ENCODE results near the gene PRR23B. TPM values are rescaled to one million over a fixed set of nuclear protein-coding genes. Genes with fewer than 3 reads are reported as not detected.

Gene PRR23B
- total RNA-seq, 2 donors from 2014 or later, result 0.80 TPM; not detected in 1

GRCh38 chr3:139020036-139020867 is 474 bp downstream of the PRR23B start:
- no peaks in the 10 kb centered on the region for H3K36me3 ChIP-seq
- no peak for DNase-seq (ENCODE audit: low spot score)
- H3K27me3 ChIP-seq (replicated peaks; ENCODE audit: insufficient read depth), result no peaks in the 10 kb centered on the region
- no peaks in the 10 kb centered on the region for H3K9me3 ChIP-seq
- TF ChIP-seq POLR2A (IDR thresholded peaks at IDR 0.05), result no peak
- no peak for TF ChIP-seq POLR2AphosphoS5 (IDR thresholded peaks at IDR 0.05)
- TF ChIP-seq CTCF (IDR thresholded peaks at IDR 0.05), result no peak
- intact Hi-C loops (cut with DNase I), result no loop called here
- 67% methylated on average over 66 of the region's 81 CpGs for WGBS
- no peaks in the 10 kb centered on the region for H3K4me1 ChIP-seq (replicated peaks)
- no peak overlapping the region for H3K4me3 ChIP-seq
- no peak overlapping the region for H3K27ac ChIP-seq

DNA sequence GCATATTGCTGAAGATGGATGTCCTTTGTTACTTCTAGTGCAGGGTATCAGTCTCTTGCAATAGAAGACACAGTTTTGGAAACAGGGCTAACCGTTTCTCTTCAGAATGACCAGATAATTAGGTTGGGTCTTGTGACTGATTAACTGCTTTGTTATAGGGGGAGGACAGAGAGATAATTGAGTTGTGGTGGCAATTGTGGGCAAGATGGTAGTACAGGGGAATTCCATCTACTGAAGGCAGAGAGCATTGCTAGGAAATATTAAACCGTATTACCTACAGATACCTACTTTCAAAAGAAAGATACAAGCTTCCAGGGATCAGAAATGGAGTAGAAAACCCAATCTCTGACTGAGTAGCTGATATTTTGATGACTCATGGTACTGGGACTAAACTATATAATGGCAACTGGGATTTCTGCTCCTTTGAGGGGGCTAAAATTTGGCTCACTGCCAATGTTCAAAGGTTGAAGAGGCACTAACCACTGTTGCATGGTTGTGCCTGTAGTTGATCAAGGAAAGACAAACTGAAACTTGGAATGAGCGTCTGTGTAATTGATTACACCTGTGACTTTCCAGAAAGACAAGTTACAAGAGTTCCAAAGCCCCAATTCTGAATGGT is 4.2 kb downstream of the PRR23B start:
- TF ChIP-seq POLR2AphosphoS5 (IDR thresholded peaks at IDR 0.05) (no peak), POLR2A (IDR thresholded peaks at IDR 0.05) (no peak), CTCF (IDR thresholded peaks at IDR 0.05) (no peak)
- Histone ChIP-seq H3K27me3 (replicated peaks; ENCODE audit: insufficient read depth) (no peaks in the 10 kb centered on the region), H3K27ac (no peak overlapping the region), H3K9me3 (no peaks in the 10 kb centered on the region), H3K36me3 (no peaks in the 10 kb centered on the region), H3K4me1 (replicated peaks) (no peaks in the 10 kb centered on the region), H3K4me3 (no peak overlapping the region)
- 76% methylated on average over 3 of the region's 3 CpGs for WGBS
- intact Hi-C loops (cut with DNase I), result no loop called here
- DNase-seq (ENCODE audit: low spot score), result no peak

DNA sequence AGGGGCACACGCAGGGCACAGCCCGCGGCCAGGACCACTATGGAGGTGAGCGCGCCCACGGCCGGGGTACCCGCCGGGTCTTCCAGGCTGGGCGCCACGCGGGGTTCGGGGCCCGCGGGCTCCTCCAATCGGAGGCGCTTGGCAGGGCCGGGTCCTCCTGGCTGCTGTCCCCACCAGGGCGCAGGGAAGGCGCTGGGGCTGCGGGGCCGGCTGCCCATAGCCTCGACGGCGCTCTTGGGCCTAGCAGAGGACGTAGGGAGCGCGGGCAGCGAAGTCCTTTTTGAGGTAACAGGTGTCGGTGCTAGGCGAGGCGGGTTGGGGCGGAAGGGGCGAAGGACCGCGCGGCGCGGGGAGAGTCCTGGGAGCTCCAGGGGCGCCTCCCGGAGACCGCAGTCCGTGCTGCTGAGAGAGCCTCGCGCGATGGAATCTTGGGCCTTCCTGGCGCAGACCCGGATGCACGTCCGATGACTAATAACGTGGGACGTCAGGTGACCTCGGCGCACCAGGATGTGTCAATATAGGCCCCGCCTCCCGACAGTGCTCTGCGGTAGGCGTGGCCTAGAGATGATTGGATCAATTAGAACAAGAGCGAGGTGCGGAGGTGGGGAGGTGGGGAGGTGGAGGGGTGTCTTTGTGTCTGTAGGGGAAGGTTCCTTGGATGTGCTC is 14.5 kb downstream of the PRR23B start, which contains the start of gene PRR23A:
PRR23A (minus strand) TSS at position 218 of the 666 bp plus-strand sequence; CDS start at position 218, 0 bp downstream.
- H3K27me3 ChIP-seq (replicated peaks; ENCODE audit: insufficient read depth), result no peaks in the 10 kb centered on the region
- no peaks in the 10 kb centered on the region for H3K36me3 ChIP-seq
- WGBS, result 69% methylated on average over 39 of the region's 60 CpGs
- H3K4me1 ChIP-seq (replicated peaks), result no peaks in the 10 kb centered on the region
- H3K27ac ChIP-seq, result no peak within 1 kb of the TSS
- no peak for TF ChIP-seq POLR2A (IDR thresholded peaks at IDR 0.05)
- no peak for TF ChIP-seq POLR2AphosphoS5 (IDR thresholded peaks at IDR 0.05)
- no peak for TF ChIP-seq CTCF (IDR thresholded peaks at IDR 0.05)
- no peak for DNase-seq (ENCODE audit: low spot score)
- no peaks in the 10 kb centered on the region for H3K9me3 ChIP-seq
- intact Hi-C loops (cut with DNase I), result no loop called here
- no peak within 1 kb of the TSS for H3K4me3 ChIP-seq

DNA sequence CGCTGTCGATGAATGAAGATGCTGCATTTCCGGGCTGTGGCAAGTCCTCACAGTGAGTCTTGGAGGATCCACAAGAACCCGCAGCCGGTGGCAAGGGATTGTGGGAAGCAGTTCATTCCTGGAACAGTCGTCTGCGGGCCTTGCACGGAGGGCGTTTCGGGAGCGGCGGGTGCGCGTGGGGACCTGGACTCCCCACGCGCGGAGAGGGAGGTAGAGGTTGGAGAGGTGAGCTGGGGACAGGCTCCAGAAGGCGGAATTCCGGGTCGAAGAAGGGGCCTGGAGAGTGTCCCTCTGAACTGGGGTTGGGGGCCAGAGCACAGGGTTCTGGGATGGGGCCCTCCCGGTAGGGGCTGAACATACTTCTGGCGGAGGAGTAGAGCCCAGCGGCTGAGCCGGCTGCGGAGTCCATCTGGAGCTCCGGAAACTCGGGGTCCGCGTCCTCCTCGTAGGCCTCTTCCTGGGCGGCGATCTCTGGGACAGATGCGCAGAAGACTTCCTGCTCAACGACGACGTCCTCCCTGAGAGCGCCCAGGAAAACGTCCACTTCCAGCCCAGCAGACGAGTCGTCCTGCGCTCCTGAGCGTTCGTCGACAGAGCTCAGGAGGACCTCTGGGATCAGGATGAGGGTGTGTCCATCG is 15.3 kb downstream of the PRR23B start:
- no peaks in the 10 kb centered on the region for H3K27me3 ChIP-seq (replicated peaks; ENCODE audit: insufficient read depth)
- TF ChIP-seq POLR2A (IDR thresholded peaks at IDR 0.05) (no peak), CTCF (IDR thresholded peaks at IDR 0.05) (no peak), POLR2AphosphoS5 (IDR thresholded peaks at IDR 0.05) (no peak)
- DNase-seq (ENCODE audit: low spot score), result no peak
- no peak overlapping the region for H3K27ac ChIP-seq
- H3K36me3 ChIP-seq, result no peaks in the 10 kb centered on the region
- H3K4me1 ChIP-seq (replicated peaks), result no peaks in the 10 kb centered on the region
- no peak overlapping the region for H3K4me3 ChIP-seq
- intact Hi-C loops (cut with DNase I), result no loop called here
- WGBS, result 84% methylated on average over 44 of the region's 45 CpGs
- no peaks in the 10 kb centered on the region for H3K9me3 ChIP-seq
